GM19455 (cell line): ENCODE measurements around the gene MAS1.

ENCODE experiments used
- ATAC-seq: cut with Tn5 transposase; IDR thresholded peaks from one replicate; pipeline ENCODE4 v1.9.1; 2021; ENCODE audit not compliant: unreplicated experiment

The MAS1 gene

DNA sequence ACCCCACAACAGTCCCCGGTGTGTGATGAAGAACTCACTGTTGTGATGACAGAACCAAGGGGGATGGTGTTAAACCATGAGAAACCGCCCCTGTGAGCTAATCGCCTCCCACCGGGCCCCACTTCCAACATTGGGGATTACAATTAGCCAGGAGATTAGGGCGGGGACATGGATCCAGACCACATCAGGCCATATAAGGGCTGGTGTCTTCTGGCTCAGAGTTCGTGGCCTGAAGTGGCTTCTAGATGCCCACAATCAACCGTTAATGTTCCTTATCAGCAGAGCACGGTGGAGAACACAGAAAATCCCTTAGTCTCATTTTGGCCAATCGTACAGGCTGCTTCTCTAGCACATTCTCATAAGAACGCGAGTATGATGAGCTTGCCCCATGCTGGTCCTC, 10.9 kb upstream of the MAS1 start:
- ATAC-seq = no peak

GRCh38 chr6:159880412-159880975, 10.3 kb upstream of the MAS1 start:
- ATAC-seq = no peak

DNA sequence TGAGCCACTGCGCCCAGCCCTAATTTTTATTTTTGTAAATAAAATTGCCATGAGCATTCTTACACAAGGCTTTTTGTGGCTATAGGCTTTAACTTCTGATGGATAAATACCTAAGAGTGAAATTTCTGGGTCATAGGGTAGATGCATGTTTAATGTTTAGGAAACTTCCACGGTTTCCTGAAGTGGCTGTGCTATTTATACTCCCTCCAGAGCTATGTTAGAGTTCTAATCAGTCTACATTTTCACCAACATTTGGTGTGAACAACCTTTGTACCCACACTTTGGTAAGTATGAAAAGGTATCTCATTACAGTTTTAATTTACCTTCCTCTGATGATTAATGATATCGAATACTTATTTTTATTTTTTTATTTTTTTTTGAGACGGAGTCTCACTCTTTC, 6.1 kb upstream of the MAS1 start:
- no peak for ATAC-seq

DNA sequence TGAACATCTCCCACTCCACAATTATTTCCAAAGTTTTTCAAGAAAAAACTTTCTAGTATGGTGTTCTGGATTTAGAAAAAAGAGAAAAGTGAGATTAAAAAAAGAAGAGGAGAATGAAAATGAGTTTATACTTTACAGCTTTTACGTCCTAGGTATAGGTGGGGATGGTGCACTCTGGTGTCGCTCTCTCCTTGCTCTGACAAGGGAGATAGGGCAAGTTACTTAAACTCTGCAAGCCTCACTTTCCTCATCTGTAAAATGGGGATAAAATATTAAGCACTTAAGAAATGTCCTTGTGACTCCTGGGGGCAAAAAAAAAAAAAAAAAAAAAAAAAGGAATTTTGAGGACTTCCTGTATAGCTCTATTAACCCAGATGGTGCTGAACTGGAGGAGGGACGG, 4.5 kb upstream of the MAS1 start:
- no peak for ATAC-seq

- no peak for ATAC-seq
Observed at GRCh38 chr6:159887146-159887545, 3.6 kb upstream of the MAS1 start.

DNA sequence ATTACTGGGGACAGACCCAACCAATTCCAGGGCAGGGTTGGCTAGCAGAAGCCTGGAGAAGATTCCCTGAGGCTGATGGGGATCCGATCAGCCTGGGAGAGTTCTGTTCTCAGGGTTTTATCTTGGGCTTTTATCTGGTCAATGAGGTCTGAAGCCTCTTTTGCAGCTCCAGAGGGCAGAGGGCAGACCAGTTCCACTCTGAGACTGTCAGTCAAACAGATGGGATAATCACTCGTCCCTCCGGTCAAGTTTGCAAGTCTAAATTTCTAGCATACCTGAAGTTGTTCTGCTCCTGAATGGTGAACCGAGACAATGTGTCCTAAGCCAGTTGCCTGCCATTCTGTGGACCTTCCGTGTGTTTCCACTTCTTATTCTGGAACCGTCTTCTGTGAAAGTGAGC, 3.0 kb upstream of the MAS1 start:
- ATAC-seq = no peak

- no peak for ATAC-seq
Observed at GRCh38 chr6:159890201-159890600, 587 bp upstream of the MAS1 start.

GRCh38 chr6:159892053-159892452, 1.3 kb downstream of the MAS1 start:
- no peak for ATAC-seq

DNA sequence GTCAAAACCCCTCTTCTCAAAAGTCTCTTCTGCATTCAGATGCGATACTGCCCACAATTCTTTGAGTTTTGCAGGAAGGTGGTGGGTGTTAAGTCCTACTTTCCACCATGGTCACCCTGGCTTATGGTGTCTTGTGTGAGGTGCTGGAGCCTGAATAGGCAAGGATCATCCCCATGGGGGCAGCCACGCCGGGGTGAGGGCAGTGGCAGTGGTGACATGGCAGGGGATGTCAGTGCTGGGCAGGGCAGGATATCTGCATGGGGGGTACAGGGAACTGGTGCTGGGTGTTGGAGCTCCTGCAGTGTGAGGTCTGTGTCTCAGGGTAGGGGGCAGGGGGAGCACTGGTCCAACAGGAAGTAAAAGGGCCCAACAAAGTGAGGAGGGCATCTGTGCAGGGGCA, 2.3 kb downstream of the MAS1 start:
- ATAC-seq = no peak

GRCh38 chr6:159894991-159895390, 4.2 kb downstream of the MAS1 start:
- ATAC-seq = no peak

GRCh38 chr6:159897603-159898002, 6.8 kb downstream of the MAS1 start:
- no peak for ATAC-seq

DNA sequence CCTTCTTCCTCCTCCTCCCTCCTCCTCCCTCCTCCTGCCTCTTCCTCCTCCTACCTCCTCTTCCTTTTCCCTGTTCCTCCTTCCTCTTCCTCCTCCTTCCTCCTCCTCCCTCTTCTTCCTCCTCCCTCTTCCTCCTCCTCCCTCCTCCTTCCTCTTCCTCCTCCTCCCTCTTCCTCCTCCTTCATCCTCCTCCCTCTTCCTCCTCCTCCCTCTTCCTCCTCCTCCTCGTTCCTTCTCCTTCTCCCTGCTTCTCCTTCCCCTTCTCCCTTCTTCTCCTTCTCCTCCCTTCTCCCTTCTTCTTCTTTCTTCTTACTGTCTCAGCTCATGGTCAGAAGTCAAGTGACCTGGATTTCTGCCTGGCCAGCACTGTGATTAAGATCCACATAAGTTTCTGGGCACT, 7.7 kb downstream of the MAS1 start:
- no peak for ATAC-seq

GRCh38 chr6:159899994-159900745, 9.4 kb downstream of the MAS1 start:
- ATAC-seq = no peak

DNA sequence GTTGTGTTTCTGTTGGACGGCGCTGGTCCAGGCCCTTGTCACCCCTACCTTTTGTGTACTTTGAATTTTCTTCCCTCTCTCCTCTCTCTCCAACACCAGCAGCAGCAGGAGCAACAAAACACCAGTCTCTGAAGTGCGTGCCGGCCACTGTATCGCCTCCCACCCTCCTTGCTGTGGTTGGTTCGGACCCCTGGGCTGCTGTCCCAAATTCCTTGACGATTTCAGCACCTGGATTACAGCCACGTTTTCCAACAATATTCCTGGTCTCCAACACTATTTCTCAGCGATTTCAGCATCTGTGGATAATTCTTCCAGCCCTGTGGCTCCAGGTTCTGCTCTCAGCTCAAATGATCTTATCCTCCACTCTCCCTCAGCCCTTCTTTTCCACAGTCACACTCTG, 11.8 kb downstream of the MAS1 start:
- ATAC-seq = no peak

GRCh38 chr6:159904497-159904911, 13.7 kb downstream of the MAS1 start:
- ATAC-seq = peak; percentile 52

DNA sequence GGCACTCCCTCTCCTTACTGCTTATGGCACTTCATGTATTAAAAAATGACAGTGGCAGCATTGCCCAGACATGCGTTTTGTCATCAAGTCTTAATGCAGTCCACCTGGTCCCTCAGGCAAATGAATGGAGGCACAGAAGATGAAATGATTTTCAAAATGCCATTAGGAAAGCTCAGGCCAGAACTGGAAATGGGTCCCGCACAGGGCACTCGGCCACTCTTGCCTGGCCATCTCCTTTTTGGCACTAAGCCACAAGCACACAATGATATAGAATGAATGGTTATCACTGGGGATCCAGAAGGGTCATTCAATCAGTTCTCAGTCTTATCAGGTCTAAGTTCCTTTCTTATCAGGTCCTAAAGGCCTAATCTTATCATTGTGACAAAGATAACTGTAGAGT, 15.6 kb downstream of the MAS1 start:
- no peak for ATAC-seq

DNA sequence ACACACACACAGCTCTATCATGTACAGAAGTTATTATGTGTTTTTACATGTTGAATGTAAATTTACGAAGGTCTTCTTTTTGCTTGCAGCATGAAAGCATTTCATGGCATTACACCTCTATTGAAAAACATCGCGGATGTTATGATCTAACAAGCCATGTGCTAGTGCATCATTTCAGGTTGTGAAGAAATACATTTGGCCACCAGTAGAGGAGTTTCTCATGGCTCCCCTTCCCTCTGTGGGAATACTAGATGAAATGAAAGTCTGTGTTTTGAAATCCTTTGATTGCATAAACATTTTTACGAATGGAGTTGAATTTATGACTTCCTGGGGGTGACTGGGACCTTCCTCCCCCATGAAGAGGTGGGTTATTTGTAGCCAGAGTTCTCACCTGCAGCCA, 17.7 kb downstream of the MAS1 start:
- no peak for ATAC-seq

DNA sequence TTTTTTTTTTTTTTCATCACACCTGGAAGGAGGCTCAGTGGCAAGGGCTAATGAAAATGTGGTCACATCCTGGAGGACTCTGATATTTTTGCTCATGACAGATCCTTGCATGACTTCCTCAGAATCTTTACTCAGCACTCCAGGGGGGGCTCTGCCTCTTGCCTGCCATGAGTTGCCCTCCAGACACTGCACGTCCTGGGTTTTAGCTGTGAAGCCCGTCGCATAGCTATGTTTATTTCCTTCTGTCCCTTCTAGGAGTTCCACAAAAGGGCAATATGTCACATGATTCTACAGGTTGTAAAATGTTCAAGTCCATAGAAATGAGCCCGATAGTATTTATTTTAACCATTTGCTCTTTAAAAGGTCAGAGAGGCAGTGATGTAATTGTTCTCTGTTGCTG, 18.2 kb downstream of the MAS1 start:
- ATAC-seq = no peak

DNA sequence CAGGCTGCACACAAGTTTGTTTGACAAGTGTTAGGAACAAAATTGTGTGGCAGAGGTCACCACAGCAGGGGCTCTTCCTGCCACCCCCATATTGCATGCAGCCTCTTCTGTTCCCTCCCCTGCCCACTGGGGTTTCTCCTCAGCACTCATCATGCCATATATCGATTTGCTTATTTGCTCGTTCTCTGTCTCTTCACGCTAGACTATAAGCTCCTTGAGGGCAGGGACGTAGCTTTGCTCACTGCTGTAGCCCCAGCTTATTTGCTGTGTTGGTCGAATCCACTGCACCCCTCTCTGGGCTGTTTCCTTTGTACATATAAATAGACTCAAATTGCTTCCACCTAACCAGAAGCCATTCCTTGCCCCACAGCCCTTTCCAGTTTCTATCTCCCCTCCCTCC, 19.6 kb downstream of the MAS1 start:
- no peak for ATAC-seq

DNA sequence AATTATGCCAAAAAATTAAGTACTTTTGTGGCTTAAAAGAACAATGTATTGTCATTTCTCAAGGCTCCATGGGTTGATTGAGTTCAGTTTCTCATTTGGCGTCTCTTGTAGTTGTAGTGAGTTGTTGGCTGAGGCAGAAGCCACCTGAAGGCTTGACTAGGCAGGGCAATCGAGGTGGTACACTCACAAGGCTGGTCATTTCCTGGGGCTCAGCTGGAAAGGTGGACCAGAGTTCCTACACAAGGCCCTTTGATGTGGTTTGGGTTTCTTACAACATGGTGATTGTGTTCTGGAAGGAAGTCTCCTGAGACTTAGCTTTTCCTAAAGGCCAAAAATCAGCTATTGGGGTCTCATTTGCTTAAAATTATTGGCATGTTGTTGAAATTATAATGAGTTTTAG, 22.6 kb downstream of the MAS1 start:
- no peak for ATAC-seq

DNA sequence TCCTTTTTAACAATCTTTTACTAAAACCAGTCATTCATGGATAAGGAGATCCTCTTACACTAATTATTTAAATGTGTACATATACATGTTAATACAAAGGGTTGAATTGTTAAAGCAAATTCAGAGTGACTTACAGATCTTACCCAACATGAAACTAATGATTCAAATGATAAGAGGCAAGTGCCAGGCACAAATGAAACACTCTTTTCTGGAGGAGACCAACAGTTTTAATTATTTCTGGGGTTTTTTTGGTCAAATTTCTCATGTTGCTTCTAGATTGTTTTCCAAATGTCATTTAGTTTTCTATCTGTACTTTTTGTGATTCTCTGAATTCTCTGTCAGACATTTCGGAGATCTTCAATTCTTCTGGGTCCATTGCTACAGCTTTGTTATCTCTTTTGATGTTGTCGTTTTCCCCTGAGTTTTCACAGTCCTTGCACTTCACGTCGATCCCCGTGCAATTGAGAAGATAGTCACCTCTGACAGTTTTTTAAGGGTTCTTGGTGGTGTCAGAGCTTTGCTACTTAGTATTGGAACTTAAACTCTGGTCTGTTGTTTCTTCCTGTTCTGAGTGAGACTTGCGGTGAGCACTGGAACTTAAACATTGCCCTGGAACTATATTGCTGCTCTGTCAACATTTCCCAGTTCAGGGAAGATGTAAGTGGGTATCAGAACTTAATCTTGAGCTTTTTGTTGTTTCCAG, 23.2 kb downstream of the MAS1 start:
- ATAC-seq = no peak

DNA sequence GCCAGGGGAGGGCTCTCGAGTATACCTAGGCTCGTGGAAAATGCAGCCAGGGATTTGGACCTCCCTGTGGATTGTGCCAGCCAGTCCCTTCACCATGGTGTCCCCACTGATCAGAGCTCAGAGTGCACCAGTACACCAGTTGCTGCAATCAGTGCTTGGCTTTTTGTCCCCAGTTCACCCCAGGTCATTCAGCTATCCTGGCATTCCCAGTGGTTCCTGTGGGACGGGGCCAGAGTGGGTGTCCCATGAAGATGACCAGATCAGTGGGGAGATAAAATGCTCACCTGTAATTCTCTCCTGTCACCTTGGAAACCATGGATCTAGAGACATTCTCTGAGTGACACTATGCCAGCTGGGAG, 23.8 kb downstream of the MAS1 start:
- ATAC-seq = no peak

- ATAC-seq = no peak
Observed at GRCh38 chr6:159915397-159915796, 24.6 kb downstream of the MAS1 start.
